ENCODE results near the gene CMTM4.
A peak's percentile ranks its signal among the peaks of the same experiment; 100 is the strongest.
"Not testable (repeated sequence)": the region's sequence is repeated elsewhere in the genome, so short reads cannot be mapped to it uniquely, and the experiment has no call there.

Gene CMTM4

DNA sequence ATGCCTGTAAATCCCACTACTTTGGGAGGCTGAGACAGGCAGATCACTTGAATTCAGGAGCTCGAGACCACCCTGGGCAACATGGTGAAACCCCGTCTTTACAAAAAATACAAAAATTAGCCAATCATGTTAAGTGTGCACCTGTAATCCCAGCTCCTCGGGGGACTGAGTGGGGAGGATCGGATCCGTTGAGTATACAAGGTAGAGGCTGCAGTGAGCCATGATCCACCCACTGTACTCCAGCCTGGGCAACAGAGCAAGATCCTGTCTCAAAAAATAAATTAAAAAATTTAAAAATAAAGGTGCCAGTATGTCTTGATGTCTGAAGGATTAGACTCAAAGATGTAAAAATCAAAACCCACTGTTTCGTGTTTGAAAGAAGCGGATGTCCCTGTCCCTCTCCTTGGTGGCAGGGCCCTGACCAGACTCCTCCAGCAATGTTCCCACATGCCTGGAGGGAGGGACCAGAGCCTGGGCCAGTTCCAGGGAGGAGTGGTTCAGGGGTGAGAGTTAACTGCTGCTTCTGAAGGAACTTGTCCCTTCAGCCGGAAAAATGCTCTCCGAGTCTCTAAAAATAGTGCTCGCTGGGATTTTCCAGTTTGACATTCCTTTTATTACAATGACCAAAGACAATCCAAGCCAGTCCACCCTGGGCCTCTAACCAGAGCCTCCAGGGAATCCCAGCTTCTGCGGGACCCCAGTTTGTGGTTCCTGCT lies 9.4 kb upstream of the CMTM4 start:
- peak in 8 of 56 donors; percentile 9 to 39 (median 15) for DNase-seq

DNA sequence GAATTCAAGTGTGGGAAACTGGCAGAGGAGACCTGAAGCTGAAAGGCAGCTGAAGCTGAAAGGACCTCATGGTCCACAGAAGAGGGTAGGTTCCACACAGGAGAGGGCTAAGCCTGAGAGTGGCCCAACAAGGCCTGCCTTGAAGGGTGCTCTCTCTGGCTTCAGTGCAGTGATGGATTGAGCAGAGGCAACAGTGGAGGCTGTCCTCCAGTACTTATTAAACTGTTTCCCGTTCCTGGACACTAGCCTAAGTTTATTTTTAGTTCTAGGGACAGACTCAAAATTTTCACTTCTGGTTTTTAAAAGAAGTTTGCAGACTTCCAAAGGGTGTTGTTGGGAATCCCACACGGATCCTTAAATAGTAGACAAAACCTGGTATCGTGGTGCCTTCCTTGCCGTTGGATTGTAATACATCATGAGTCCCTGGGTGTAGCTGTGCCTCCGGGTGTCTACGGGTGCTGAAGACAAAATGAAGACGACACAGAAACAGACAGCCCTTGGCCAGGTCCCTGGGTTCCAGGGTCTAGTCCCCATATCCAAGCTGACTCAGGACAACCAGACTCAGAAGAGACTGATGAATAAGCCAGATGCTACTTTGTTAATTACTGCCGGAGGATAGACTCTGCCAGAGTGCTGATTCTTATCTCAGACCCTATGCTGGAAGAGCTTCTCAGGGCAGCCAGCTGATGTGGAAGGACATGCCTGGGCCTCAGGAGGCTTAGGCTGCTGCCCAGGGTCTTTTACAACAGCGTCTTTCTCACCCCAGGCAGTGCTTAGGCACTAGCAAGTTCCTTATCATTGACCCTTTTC lies 7.1 kb upstream of the CMTM4 start:
- no peak for DNase-seq

DNA sequence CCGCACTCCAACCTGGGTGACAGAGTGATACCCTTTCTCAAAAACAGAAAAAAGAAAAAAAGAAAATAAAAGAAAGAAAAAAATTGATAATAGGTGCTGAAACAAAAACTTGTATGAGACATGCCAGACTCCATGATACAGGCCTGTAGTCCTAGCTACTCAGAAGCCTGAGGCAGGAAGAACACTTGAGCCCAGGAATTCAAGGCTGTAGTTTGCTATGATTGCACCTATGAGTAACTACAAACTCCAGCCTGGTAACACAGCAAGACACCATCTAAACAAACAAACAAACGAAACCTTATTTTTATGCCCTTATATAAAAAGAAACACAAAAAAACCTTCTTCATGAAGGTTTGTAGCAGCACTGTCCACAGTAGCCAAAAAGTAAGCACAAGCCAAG lies 5.0 kb upstream of the CMTM4 start:
- DNase-seq = no peak

DNA sequence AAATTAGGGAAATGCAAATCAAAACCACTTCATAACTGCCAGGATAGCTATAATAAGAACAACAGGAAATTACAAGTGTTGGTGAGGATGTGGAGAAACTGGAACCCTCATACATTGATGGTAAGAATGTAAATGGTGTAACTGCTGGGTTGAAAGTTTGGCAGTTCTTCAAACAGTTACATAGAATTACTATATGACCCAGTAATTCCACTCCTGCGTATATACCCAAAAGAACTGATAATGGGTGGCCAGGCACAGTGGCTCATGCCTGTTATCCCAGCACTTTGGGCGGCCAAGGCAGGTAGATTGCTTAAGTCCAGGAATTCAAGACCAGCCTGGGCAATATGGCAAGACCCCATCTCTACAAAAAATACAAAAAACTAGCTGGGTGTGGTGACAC lies 4.5 kb upstream of the CMTM4 start:
- no peak for DNase-seq

DNA sequence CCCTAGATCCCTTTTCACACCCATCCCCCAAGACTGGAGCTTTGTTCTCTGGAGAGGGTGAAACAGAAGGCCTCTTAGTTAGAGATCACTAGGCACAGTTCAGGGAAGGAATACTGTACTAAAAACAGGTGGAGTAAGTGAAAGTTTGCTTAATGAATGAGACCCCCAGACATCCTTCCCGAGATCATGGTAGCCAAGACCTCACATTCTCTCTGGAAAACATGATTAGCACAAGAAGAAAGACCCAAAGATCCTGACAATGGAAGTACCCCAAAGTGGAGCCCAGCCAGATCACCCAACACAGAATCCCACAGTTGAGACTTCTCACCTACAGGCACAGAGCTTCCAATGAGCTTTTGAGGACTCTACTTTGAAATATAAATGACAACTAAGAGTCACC lies 3.4 kb upstream of the CMTM4 start:
- no peak for DNase-seq

DNA sequence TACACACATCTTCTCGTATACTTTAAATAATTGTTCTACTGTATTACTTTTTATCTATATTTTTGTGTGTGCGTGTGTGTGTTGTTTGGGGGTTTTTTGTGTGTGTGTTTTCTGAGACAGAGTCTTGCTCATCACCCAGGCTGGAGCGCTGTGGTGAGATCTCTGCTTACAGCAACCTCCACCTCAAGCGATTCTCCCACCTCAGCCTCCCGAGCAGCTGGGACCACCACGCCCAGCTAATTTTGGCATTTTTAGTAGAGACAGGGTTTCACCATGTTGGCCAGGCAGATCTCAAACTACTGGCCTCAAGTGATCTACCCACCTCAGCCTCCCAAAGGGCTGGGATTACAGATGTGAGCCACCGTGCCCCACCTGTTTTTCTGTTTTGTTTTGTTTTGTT lies 1.5 kb upstream of the CMTM4 start:
- DNase-seq = no peak

DNA sequence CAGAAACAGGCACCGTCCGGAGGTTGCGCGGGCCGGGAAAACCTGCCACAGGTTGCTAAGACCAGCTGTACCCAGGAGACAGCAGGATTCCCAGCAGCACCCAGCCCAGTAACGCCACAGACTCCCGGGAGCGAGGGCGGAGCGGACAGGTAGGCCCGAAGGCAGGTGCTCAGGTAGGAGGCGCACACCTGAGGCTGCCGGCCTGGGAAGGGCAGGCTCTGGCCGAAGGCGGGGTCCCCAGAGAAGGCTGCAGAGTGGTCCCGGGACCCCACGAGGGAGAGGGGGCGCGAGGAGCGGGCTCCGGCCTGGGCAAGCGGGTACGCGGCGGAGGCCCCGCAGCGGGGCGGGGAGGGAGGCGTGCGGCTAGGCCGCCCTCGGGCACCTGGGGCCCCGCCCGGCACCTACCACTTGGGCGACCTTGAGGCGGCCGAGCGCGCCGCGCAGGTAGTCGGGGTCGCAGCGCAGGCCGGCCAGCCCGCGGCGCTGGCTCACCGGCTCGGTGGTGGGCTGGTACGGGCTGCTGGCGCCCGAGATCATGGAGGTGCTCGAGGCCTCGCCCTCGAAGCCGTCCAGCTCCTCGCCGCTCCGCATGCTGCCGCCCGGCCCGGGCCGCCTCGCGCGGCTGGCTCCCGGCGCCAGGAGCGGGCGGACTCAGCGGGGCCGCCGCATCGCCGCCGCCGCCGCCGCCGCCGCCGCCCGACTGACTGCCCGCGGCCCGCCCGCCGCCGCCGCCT lies 441 bp downstream of the CMTM4 start:
- peak in 18 of 56 donors; percentile 13 to 52 (median 38) for DNase-seq

DNA sequence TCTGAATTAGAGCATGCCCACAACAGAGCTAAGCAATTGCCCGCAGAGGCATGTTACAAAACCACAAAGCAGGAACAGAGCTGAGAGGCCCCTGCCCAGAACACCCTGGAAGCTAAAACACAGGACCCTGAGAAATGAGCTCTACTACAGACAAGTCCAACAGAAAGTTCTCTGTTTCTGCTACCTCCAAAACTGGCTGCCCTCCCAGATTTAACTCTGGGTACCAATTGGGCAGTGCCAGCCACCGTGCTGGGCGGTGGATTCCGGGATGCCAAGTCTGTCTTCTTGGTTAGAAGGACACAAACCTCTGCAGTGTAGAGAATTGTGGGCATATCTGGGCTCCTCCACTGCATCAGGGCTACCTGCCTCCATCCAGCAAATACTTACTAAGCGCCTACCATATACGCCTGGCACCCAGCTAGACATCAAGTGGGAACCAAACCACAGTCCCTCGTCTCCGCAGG lies 1.0 kb downstream of the CMTM4 start:
- DNase-seq = peak in 30 of 56 donors; percentile 9 to 59 (median 32)

DNA sequence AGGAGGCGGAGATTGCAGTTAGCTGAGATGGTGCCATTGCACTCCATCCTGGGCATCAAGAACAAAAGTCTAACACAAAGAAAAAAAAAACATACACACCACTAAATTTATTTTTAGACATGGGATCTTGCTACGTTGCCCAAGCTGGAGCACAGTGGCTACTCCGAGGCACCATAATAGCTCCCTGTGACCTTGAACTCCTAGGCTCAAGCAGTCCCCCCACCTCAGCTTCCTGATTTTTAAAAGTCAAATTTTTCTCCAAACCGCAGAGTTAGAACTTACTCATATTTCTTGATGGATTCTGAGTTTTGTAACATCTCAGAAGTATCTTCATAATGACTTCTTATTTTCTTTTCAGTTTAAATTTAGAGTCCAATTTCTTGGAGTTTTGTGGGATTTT lies 3.4 kb downstream of the CMTM4 start:
- DNase-seq = no peak

DNA sequence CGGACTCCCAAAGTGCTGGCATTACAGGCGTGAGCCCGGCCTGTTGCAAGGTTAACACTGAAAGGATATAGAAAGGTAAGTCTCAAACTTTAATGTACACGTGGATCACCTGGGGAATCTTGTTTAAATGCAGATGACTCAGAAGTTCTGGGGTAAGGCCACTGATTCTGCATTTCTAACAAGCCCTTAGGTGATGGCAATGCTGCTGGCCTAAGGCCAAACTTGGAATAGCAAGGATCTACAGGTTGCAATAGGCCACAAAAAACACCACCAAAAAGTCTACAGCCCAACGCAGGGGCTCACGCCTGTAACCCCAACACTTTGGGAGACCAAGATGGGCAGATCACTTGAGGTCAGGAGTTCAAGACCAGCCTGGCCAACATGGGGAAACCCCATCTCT lies 4.2 kb downstream of the CMTM4 start:
- no peak for DNase-seq

DNA sequence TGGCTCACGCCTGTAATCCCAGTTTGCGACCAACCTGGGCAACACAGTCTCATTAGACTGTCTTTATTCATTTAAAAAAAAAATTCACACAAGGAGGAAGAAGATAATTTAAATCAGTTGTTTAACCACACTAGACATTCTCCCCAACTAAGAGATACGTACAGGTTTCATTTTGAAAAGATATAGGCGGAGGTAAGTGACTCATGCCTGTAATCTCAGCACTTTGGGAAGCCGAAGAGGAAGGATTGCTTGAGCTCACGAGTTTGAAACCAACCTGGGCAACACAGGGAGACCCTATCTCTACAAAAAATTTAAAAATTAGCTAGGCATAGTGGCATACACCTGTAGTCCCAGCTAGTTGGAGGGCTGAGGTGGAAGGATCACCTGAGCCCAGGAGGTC lies 5.3 kb downstream of the CMTM4 start:
- no peak for DNase-seq

DNA sequence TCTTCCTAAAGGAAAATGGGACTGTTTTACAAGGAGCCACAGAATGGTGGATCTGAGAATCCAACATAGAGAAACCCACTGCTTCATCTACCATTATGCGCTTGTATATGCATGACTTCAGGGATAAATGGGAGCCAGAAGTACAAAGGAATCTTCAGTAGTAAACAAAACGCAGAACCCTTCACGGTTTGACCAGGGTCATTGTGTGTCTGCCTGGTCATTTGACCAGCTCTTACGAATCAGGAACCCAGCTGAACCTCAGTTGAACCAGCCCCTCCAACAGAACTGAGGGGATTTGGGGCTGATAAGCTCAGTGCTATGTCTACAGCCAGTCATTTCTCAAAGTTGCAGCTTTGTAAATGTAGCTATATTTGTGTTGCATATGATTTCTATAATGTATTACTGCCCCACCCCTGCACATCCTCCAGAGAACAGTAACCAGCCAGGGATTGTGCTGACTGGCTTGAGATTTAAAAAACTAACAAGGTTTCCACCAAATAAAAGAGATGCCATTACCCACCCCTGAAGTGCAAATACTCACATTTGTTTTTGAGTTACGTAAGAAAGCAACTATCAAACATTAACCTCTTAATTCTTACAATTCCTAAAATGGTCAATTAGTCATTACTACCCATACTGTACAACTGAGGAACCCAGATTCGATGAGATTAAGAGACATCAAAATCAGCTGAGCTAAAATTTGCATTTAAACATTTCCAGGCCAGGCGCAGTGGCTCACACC lies 6.3 kb downstream of the CMTM4 start:
- DNase-seq = peak in 22 of 56 donors; percentile 6 to 30 (median 19)

DNA sequence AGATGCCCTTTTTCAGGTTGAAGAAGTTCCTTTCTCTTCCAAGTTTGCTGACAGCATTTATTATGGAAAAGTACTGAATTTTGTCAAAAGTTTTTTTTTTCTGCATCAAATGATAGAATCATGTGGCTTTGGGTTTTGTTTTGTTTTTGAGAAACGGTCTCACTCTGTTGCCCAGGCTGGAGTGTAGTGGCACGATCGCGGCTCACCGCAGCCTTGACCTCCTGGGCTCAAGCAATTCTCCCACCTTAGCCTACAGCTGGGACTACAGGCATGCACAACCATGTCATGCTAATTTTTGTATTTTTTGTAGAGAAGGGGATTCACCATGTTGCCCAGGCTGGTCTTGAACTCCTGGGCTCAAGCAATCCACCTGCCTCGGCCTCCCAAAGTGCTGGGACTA lies 7.3 kb downstream of the CMTM4 start:
- no peak for DNase-seq

DNA sequence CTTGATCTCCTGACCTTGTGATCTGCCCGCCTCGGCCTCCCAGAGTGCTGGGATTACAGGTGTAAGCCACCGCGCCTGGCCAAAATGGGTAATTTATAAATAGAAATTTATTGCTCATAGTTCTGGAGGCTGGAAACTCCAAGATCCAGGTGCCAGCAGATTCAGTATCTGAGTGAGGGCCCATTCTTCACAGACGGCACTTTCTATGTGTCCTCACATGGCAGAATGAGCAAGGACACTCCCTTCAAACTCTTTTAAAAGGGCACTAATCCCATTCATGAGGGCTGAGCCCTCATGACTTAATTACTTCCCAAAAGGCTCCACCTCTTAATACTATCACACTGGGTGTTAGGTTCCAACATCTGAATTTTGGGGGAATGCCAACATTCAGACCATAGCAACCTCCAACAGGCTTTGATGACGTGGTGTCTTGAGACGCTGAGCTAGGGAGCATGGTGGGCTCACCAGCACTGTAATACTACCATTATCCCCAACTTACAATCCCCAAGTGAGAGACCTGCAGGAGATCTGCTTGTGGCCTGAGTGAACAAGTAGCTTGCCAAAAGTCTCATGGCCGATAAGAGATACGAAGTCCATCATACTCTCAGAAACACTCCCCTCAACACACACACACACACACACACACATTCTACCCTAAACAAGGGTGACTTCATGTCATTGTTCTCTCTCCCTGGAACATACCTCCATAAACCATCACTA lies 8.5 kb downstream of the CMTM4 start:
- DNase-seq = no peak

DNA sequence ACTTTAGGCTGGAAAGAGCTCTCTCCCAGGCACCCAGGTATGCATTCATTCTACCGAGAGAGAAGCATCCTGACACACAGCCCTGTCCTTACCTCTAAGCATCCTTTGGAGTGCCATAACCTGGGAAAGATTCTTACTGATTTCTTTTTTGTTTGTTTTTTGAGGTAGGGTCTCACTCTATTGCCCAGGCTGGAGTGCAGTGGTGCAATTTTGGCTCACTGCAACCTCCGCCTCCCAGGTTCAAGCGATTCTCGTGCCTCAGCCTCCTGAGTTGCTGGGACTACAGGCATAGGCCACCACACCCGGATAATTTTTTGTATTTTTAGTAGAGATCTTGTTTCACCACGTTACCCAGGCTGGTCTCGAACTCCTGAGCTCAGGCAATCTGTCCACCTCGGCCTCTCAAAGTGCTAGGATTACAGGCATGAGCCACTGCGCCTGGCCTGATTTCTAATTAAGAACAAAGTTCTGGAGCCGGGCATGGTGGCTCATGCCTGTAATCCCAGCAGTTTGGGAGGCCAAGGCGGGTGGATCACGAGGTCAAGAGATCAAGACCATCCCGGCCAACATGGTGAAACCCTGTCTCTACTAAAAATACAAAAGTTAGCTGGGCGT lies 10.9 kb downstream of the CMTM4 start:
- not testable (repeated sequence) for DNase-seq

DNA sequence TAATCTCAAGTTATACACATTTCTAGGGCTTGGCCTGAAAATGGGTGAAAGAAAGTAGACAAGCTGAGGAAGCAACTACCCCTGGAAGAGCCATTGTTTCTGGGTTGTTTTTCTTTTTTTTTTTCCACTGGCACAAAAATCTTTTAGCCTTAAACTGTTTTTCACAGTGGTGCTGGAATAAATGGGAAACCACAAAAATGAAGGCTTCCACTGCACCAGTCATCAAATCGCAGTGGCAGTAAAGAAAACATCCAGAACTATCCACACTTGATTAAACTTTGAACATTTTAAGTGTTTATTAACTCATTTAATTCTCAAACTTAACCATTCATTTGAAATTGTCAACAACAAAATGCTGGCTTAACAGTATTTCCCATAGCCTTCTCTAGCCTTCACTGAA lies 14.3 kb downstream of the CMTM4 start:
- no peak for DNase-seq

DNA sequence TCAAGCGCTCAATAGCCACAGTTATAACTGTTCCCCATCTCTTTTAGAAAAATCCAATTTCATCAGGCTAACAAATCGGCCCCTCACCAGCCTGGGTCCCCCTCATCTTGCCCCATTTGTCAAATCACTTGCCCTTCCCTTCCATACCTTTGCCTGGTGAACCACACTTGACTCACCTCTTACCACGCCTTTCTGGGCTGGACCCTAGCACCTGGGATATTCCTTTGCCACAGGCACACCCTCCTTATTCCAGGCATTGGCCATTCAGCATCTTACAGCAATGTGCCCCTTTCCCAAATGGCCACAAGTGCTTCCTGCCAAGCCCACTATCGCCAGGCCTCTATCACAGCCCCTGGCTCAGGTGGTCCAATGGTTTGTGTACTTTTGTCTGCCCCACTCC lies 14.9 kb downstream of the CMTM4 start:
- no peak for DNase-seq

DNA sequence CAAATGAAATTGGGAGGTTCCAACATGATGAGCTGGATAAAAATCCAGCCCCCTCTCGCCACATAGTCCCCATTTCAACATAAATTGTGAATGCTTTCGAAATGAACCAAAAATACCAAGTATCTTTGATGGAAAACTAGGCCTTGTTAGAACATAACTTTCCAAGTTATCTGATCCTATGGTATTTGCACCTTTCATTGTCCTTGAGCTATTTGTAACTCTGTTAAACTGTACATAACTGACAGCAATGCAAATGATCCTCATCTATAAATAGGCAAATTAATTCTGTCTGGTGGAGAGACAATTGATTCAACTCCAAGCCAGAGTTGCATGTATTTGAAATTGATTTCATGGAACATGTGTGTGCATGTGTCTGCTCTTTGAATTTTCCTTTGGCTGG lies 18.2 kb downstream of the CMTM4 start:
- DNase-seq = no peak

DNA sequence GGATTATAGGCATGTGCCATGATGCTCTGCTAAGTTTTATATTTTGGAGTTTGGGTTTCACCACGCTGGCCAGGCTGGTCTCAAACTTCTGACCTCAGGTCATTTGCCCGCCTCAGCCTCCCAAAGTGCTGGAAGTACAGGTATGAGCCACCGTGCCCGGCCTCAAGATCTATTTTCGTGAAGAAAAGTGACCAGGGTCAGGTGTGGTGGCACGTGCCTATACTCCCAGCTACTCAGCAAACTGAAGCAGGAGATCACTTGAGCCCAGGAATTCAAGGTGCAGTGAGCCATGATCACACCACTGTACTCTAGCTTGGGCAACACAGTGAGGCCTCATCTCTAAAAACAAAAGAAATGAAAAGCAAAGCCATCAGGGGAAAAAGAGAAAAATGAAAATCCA lies 18.7 kb downstream of the CMTM4 start:
- no peak for DNase-seq

DNA sequence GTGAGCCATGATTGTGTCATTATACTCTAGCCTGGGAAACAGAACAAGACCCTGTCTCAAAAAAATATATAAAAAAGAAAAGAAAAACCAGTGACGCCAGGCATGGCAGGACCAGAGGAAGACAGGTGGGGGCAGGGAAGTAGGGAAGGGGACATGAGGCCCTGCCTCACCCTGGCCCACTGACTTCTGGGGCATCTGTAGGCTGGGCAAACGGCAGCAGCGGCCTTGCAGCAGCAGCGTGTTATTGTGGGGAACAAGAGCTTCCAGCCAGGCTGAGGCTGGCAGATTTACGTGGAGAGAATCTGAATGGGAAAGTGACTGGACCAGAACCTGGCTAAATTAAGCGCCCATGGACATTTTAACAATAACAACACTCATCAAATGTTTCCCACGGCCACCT lies 19.4 kb downstream of the CMTM4 start:
- peak in 25 of 56 donors; percentile 7 to 51 (median 25) for DNase-seq

All from nucleus accumbens (tissue), 56 donors.